ENCODE results near the gene VPS37B. TPM values are rescaled to one million over a fixed set of nuclear protein-coding genes. Genes with fewer than 3 reads are reported as not detected.
A peak's percentile ranks its signal among the peaks of the same experiment; 100 is the strongest.
"Not testable (repeated sequence)": the region's sequence is repeated elsewhere in the genome, so short reads cannot be mapped to it uniquely, and the experiment has no call there.

The VPS37B gene
- total RNA-seq, 3 donors from 2014 or later, result 11.9 to 20.3 (median 18.4) TPM

DNA sequence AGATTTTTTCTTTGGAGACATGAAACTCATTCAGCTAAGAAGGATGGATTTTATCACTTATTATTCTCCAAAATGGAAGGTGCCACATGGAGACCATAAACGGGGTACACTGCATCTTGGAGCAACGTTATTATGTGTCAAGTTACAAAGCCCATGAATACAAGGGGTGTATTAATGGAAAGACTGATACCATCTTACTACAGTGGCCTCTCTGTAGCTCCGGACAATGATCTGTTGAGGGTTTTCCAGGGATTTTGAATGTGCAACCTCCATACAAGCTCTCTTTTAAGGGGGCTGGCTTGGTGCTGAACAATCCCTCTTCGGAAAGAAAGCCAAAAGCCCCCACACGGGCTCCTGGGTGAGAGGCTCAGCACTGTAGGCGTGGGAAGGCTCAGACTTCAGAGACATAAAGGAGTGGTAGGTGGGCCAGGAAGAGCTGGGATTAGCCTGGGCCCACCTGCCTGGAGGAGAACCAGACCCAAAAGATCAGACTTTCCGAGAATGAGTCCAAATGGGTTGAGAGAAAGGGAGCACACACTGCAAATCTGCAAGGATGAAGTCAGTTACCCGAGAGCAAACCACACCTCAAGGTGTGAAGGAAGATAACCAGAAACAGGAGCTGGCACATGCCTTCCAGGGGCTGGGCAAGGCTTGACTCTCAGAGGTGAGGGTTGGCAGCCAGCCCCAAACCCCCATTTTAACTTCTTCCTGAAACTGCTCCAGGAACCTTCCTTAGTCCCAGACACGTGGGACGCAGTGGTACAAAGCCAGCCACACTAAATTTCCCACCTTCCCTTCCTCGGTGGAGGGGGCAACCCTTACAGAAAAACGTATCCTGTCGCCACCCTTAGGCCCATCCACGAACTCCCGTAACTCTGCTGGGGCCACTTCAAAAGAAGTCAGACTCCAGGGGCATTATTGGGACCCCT lies 1.5 kb downstream of the VPS37B start:
- Mint-ChIP-seq H3K27me3 (ENCODE audit: low read depth) (no peaks in the 10 kb centered on the region), H3K36me3 (ENCODE audit: insufficient read depth) (peaks cover 6% of the 10 kb centered on the region), H3K4me1 (ENCODE audit: low read depth) (peaks cover 88% of the 10 kb centered on the region), H3K4me3 (peak overlapping the region; percentile 92), H3K9me3 (peaks cover 6% of the 10 kb centered on the region)
- DNase-seq, result no peak
- peak in 1 of 2 donors; percentile 19 for ATAC-seq

DNA sequence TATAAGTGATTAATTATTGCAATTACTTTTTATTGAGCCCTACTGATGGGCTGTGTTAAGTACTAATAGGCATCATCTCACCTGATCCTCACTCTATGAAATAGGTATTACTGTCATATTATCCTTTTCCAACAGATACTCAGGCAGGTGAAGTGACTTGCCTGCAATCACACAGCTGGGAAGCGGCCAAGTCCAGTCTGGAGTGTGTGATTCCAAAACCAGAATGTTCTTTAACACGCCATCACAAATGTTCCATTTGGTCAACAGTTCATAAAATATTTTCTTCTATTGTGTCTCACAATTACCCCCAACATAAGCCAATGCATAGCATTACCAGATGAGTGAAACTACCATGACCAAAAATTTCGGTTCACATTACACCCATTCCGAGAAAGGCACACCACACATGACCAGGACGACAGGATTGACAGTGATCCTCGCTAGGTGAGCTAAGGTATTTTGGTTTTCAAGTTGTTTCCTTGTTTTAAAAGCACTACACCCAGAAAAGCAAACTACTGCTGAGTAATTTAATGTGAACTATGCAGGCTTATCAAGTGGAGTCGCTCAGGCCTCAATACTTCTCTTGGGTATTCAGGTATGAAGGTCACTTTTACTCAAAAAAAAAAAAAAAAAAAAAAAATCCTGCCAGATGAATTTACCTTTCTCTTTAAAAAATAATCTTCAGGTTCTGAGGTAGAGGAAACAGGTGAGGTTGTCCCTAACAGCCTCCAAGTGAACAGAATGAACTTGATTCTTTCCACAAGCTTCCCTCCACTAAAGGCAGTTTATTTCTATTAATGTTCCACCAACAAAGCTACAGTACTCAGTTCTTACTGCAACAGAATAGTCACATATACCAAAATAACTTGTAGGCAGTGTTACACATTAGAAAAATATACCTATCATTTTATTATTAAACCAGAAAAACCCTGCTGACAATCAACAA lies 2.4 kb downstream of the VPS37B start:
- Mint-ChIP-seq H3K4me1 (ENCODE audit: low read depth) (peaks cover 88% of the 10 kb centered on the region), H3K9me3 (peaks cover 6% of the 10 kb centered on the region), H3K4me3 (peak overlapping the region; percentile 92), H3K36me3 (ENCODE audit: insufficient read depth) (peaks cover 6% of the 10 kb centered on the region), H3K27me3 (ENCODE audit: low read depth) (no peaks in the 10 kb centered on the region)
- DNase-seq (no peak), ATAC-seq (no peak)

DNA sequence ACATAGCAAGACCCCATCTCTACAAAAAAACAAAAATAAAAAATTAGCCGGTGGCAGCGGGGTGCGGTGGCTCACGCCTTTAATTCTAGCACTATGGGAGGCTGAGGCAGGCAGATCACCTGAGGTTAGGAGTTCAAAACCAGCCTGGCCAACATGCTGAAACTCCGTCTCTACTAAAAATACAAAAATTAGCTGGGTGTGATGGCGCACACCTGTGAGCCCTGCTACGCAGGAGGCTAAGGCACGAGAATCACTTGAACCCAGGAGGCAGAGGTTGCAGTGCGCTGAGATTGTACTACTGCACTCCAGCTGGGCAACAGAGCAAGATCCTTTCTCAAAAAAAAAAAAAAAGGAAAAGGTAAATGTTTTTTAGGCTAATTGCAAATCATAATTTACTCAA lies 3.2 kb downstream of the VPS37B start:
- not testable (repeated sequence) for ATAC-seq; H3K27me3 Mint-ChIP-seq (ENCODE audit: low read depth); H3K36me3 Mint-ChIP-seq (ENCODE audit: insufficient read depth); H3K4me3 Mint-ChIP-seq; DNase-seq; H3K9me3 Mint-ChIP-seq
- H3K4me1 Mint-ChIP-seq (ENCODE audit: low read depth), result peaks cover 89% of the 10 kb centered on the region

DNA sequence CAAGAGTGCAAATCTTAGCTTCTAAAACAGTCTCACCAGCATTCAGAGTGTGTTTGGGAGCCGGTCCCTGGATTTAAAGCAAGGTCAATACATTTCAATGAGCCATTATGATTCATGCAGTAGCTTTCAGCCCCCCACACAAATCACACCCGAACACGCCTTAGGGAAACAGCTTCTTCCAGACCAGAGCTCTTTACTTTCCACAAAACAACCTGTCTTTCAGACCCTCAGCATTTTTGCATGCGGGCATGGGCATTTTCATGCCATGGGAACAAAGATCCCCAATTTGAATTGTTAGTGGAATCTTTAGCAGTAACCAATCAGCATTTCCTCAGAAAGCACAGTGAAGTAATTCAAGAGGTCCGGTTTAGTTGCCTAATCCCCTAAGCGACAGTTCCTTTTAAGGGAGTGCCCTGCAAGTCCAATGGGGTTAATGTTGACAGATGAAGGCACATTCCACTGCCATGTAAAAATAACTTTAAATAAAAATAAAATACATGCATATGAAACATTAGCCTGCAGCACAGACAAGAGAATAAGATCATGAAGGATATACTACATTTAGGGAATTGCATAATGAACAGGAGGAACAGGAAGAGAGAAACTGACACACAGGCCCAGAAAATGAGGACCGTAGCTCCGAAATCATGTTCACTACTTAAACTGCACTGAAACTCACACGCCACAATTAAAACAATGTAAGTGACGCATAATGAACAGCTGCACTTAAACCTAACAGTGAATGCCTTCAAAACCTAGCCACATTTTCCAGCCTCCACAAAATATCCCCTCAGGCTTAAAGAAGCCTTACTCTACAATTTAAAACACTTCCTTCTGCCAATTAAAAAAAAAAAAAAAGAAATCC lies 4.0 kb downstream of the VPS37B start:
- DNase-seq (no peak), ATAC-seq (no peak)
- H3K9me3 Mint-ChIP-seq, result peaks cover 6% of the 10 kb centered on the region
- H3K36me3 Mint-ChIP-seq (ENCODE audit: insufficient read depth), result peaks cover 10% of the 10 kb centered on the region
- H3K4me1 Mint-ChIP-seq (ENCODE audit: low read depth), result peaks cover 89% of the 10 kb centered on the region
- H3K27me3 Mint-ChIP-seq (ENCODE audit: low read depth), result no peaks in the 10 kb centered on the region
- H3K4me3 Mint-ChIP-seq, result no peak overlapping the region

DNA sequence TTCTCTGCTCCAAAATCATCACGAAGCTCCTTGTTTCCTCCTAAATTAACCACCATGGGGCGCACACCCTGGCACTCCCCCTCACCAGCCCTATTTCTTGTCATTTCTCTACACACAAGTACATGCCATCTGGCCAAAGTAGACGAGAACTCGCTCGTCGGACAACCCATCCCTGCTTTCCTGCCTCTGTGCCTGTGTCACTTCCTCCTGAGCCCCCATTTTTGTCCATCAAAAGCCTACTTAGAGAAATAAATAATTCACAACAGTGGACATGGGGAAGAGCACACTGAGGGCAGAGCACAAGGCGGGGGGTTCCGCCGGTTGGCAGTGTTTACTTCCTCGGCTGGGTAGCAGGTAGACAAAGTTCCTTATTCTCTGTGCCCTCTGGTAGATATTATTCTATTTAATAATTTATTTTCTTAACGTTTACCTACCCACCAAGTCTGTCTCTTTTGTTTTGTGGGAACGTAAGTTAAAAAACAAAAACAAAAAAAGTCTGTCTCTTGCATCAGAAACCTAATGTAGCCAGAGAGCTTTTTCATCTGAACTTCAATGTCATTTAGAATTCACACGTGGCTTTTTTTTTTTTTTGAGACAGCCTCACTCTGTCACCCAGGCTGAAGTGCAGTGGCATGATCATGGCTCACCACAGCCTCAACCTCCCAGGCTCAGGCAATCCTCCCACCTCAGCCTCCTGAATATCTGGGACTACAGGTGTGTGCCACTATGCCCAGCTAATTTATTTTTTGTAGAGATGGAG lies 6.0 kb downstream of the VPS37B start:
- peak overlapping the region; percentile 68 for H3K4me3 Mint-ChIP-seq
- H3K36me3 Mint-ChIP-seq (ENCODE audit: insufficient read depth), result peaks cover 10% of the 10 kb centered on the region
- H3K4me1 Mint-ChIP-seq (ENCODE audit: low read depth), result peaks cover 89% of the 10 kb centered on the region
- DNase-seq, result no peak
- no peak for ATAC-seq
- no peaks in the 10 kb centered on the region for H3K9me3 Mint-ChIP-seq
- no peaks in the 10 kb centered on the region for H3K27me3 Mint-ChIP-seq (ENCODE audit: low read depth)

DNA sequence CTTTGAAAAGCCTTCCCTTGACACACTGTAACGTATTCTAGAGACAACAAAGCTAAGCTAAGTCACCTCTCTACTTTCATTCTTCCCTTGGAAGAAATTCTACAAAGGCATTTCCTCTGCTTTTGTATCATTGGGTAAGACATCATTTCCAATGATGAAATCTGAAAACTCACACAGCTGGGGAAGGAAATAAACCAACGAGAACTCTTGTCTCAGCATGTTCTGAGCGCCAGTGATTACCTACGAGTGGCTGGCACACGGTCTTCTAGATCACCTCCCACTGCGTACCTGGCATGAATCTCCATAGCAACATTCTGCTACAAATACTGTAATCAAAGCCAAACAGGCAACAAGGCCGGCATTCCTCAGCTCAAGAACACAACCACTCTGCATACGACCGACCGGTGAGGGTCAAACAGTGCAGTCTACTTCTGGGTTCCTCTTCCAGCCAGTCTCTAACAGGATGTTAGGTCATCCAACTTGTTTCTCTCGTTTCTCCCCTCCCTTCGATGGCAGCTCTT lies 7.6 kb downstream of the VPS37B start:
- Mint-ChIP-seq H3K4me1 (ENCODE audit: low read depth) (peaks cover 89% of the 10 kb centered on the region), H3K4me3 (peak overlapping the region; percentile 77), H3K36me3 (ENCODE audit: insufficient read depth) (peaks cover 10% of the 10 kb centered on the region), H3K27me3 (ENCODE audit: low read depth) (no peaks in the 10 kb centered on the region), H3K9me3 (no peaks in the 10 kb centered on the region)
- no peak for DNase-seq
- ATAC-seq, result peak; percentile 49 to 52

DNA sequence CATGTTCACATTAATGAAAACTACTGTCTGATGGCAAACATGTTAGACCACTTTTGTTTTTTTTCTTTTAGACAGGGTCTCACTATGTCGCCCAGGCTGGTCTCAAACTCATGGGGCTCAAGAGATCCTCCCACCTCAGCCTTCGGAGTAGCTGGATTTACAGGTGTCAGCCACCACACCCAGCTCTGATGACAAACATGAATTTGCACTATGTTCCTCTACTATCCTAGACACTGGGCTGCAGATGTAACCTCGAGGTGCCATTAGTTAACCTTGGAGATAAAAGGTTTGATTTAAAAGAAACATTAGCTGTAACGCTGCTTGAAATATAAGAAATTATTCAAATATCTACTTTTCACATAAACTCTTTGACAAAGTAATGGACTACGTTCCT lies 8.1 kb downstream of the VPS37B start:
- no peaks in the 10 kb centered on the region for H3K9me3 Mint-ChIP-seq
- H3K36me3 Mint-ChIP-seq (ENCODE audit: insufficient read depth), result peaks cover 7% of the 10 kb centered on the region
- H3K27me3 Mint-ChIP-seq (ENCODE audit: low read depth), result no peaks in the 10 kb centered on the region
- ATAC-seq, result peak in 1 of 2 donors; percentile 7
- H3K4me3 Mint-ChIP-seq, result peak overlapping the region; percentile 77
- no peak for DNase-seq
- peaks cover 90% of the 10 kb centered on the region for H3K4me1 Mint-ChIP-seq (ENCODE audit: low read depth)

DNA sequence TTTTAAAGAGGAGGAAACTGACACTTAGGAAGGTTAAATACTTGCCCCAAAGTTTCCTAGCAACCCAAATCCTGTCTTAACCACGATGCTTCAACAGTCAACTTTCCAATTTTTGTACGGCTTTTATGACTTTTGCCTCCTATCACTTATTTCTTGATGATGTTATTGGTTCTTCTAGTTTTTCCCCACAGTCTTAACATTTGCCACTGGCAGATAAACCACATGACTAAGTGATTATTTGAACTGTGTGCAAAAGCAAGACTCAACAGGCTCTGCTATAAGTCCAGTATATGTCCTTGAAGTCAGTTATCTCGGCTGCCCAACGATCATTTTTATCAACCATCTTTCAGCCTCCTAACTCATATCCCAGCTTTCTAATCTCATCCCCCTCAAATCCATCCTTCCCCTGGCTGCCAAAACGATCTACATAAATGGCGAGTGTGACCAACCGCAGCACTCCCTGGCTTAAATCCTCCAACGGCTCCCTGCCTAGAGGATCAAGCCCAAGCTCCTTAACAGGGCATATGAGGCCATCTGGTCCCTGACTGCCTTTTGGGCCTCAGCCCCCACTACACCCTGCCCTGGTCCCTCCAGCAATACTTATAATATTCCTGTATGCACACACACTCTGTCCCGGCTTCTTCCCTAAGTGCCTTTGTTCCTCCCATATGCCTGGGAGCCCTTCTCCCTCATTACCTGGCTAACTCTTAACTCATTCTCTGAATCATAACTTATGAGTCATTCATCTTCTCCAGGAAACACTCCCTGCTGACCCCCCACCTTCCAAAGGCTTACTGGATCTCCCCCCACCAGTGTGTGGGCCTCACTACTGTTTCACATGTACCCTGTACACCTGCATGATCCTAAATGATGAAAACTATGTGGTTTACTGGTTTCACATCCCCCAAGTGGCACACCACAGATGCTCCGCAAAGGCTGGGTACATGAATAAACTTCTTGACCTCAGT lies 8.8 kb downstream of the VPS37B start:
- H3K4me1 Mint-ChIP-seq (ENCODE audit: low read depth), result peaks cover 90% of the 10 kb centered on the region

DNA sequence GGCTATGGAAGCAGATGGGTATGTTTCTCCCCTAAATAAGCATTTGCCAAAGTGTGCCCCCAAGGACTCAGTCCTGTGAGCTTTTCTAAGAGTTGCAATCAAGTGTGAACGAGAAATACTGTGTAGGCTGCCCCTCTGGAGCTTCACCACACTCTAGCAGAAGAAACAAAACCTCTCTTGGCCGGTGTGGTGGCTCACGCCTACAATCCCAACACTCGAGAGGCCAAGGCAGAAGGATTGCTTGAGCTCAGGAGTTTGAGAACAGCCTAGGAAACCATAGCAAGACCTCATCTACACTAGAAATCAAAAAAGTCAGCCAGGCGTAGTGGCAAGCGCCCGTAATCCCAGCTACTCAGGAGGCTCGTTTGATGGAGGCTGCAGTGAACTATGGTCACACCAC lies 9.8 kb downstream of the VPS37B start:
- Mint-ChIP-seq H3K27me3 (ENCODE audit: low read depth) (no peaks in the 10 kb centered on the region), H3K4me3 (no peak overlapping the region), H3K9me3 (no peaks in the 10 kb centered on the region), H3K4me1 (ENCODE audit: low read depth) (peaks cover 88% of the 10 kb centered on the region), H3K36me3 (ENCODE audit: insufficient read depth) (peaks cover 7% of the 10 kb centered on the region)
- ATAC-seq (no peak), DNase-seq (no peak)

More for the DNA sequence above, 8.8 kb downstream of the VPS37B start:
- Mint-ChIP-seq H3K36me3 (ENCODE audit: insufficient read depth) (peaks cover 7% of the 10 kb centered on the region), H3K4me3 (peak overlapping the region; percentile 77), H3K9me3 (no peaks in the 10 kb centered on the region), H3K27me3 (ENCODE audit: low read depth) (no peaks in the 10 kb centered on the region)
- DNase-seq (peak; percentile 32), ATAC-seq (peak; percentile 70 to 74)

DNA sequence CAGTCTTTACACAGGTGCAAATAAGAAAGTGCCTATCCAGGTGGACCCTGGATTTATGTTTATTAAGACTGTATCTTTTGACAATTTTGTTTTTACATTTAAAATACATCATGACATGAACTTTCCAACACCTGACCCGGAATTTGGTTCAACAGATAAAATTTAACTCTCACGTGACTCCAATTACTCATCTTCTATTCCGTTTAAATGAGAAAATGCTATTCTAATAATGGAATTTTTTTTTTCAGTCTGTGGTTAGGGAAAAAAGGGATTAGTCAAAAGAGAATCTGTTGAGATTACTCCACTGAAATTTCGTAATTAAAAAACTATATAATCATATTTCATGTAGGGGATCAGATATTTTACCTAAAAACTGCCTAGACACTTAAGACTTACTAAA lies 11.1 kb downstream of the VPS37B start:
- Mint-ChIP-seq H3K4me3 (no peak overlapping the region), H3K36me3 (ENCODE audit: insufficient read depth) (peaks cover 6% of the 10 kb centered on the region), H3K27me3 (ENCODE audit: low read depth) (no peaks in the 10 kb centered on the region), H3K9me3 (no peaks in the 10 kb centered on the region), H3K4me1 (ENCODE audit: low read depth) (peaks cover 90% of the 10 kb centered on the region)
- no peak for ATAC-seq
- DNase-seq, result no peak

DNA sequence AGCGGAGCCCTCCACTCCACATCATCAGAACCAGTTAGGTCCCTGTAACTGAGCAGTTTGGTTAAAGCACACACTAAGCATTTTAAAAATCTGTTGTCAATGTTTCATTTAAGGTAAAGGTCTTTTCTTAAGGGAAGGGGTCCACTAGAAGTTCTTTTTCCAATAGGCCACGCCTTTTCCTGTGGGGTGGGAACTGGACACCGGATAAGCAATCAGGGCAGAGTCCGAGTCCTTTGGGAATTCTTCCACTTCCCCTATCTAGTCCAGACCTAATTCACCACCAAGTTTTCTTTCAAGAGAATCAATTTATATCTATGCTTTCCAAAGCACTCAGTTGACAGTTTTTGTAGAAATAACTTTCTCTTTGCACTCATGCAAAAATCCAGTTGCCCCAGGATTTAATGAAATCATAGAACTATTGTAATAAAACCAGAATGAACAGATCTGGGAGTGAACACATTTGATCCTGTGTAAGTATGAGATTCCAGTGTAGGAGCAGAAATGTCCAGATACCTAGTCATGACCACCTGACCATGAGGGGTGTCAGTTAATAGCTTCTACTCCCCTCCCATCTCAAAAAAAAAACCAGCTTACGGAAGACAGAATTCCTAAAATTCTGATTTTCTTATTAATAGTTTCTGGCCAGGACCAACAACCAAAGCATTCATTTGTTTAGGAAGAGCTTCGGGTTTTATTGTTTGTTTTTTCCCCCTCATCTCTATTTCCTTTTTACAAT lies 11.7 kb downstream of the VPS37B start:
- Mint-ChIP-seq H3K27me3 (ENCODE audit: low read depth) (no peaks in the 10 kb centered on the region), H3K4me1 (ENCODE audit: low read depth) (peaks cover 91% of the 10 kb centered on the region), H3K9me3 (no peaks in the 10 kb centered on the region), H3K4me3 (no peak overlapping the region), H3K36me3 (ENCODE audit: insufficient read depth) (peaks cover 11% of the 10 kb centered on the region)
- ATAC-seq (no peak), DNase-seq (no peak)

All from activated T-cell treated with anti-CD3 and anti-CD28 coated beads, Interleukin-2, amount 50 U/mL, for 4 hours (primary cell).